Measurements from ENCODE around the gene UBA1. TPM values are rescaled to one million over a fixed set of nuclear protein-coding genes. Genes with fewer than 3 reads are reported as not detected.
A peak's percentile ranks its signal among the peaks of the same experiment; 100 is the strongest.

Gene UBA1
- total RNA-seq, 1 experiment from 2014 or later = 130 TPM

DNA sequence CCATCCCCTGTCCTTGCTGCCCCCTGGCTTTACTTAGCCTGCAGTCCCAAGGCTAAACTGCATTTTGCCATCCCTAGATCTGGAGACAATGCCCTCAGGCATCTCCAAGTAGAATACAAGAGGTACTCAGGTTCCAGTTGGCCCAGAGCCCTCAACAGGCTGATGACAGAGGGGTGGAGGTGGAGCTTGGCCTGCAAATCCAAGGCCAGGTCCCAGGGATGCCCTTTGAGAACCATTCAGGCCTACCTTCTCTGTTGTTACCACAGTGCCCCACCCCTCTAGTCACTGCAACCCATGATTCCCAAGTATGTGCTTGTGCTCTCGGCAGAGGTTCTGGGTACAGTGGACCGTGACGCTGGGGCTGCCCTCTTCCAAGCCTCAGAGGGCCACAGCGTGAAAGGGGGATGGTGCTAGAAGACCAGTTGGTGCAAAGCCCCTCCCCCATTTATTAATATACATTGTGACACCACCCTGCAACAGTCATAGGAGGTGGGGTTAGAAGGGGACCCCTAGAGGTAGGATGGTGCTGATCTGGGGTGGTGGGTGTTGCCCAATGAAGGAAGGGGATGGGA, 6.4 kb upstream of the UBA1 start:
- DNase-seq (ENCODE audit: low spot score) = no peak

- no peak for DNase-seq (ENCODE audit: low spot score)
Observed at GRCh38 chrX:47189906-47190305, 3.7 kb upstream of the UBA1 start.

DNA sequence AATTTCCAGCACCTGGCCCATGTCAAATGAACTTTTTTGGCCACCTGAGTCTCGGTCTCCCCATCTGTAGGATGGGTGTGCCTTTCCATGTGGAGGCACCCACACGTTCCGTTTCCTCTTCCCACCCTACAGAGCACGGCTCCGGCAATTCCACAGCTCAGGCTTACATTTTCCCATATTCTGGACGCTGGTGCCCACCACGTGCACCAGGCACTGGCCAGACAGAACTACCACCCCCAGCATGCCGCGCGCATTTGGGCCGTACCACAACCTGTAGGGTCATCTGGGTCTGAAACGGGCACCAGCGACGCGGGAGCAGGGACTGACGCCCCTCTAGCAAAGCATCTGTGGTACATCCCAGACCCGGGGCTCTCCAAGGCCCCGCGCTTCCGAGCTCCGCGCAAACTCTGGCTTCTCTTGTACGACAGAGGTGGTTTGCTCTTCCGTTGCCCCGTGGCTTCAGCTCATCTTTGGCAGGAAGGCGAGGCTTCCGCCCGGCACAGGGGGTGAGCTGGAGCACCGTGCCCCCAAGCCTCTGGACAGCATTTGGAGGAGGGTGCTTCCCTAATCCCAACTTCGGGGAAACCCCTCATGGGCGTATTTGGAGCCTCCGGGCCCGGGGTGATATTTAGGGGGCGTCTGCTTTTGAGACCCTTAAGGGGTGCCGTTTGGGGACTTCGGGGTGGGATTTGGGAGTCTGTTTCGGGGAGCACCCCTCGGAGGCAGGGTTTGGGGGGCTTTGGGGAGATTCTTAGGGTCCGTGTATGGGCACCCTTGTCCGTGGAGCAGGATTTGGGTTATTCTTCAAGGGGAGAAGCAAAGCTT, 3.0 kb upstream of the UBA1 start:
- DNase-seq (ENCODE audit: low spot score) = peak; percentile 89

DNA sequence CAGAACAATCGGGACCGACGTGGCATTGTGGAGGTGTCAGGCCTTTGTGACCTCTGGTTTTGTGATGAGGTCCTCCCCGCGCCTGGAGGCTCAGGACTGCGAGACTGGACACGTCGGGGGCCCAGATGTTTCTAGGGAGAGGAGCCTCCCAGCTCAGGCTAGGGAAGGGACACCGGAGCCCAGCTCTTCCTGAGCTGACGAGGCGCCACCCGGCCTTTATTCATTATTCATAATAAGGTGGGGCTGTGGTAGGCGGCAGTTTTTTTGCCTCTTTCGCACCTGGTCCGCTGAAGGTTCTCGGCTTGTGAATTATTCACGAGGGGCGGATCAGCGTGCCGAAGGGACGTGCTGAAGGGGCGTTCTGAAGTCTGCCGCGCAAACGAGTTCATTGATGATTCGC, 2.3 kb upstream of the UBA1 start:
- no peak for DNase-seq (ENCODE audit: low spot score)

DNA sequence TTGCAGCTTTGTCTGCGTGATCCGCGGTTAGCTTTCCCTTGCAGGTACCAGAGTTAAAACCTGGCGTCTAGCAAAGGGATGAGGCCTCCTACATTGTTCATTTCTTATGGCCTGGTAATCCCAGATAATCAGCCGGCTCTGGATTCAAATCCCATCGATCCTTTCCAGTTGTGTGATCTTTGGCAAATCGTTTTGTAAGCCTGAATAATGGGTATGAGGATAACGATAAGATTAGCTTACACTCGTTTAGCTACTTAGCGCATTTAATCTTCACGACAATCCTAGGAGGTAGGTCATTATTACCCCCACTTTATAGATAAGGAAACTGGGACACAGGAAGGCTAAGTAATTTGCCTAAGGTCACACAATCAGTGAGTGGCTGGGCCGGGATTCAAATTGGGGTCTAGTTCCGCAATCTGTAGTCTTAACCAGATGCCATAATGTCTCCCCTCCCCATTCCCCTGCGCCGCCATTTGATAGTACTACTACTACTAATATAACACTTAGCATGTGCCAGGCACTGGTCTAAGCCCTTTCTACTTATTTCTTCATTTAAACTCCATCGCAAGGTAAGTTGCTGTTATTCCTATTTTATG, 1.7 kb upstream of the UBA1 start:
- no peak for DNase-seq (ENCODE audit: low spot score)

DNA sequence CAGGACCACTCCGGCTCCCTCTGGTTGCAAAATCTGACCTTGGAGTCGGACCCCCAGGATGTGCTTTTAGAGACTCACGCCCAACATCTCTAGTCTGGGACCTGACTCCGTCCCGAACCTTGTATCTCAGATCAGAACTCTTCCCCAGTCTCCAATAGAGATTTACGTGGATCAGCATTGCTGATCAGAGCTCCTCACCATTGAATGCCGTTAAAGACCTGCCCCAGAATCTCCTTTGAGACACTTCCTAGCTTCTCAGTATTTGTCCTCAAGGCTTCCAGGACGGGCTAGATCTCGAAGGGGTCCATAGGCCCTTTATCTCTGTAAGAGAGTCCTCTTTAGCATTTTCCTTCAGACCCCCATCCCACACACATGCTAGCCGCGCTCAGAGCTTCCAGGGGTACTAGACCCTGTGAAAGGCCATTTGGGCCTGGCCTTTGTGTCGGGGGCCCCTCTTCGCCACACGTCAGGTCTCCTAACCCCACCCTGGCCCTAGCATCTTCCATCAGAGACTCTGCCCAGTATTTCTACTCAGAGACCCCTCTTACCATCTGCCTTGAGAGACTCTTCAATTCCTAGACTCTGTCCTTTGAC, 662 bp downstream of the UBA1 start:
- no peak for DNase-seq (ENCODE audit: low spot score)

- no peak for DNase-seq (ENCODE audit: low spot score)
Observed at GRCh38 chrX:47196098-47196497, 2.5 kb downstream of the UBA1 start.

GRCh38 chrX:47197526-47197925, 3.9 kb downstream of the UBA1 start:
- DNase-seq (ENCODE audit: low spot score) = no peak

GRCh38 chrX:47198026-47198686, 4.5 kb downstream of the UBA1 start:
- no peak for DNase-seq (ENCODE audit: low spot score)

- no peak for DNase-seq (ENCODE audit: low spot score)
Observed at GRCh38 chrX:47198687-47199080, 5.1 kb downstream of the UBA1 start.

- DNase-seq (ENCODE audit: low spot score) = no peak
Observed at GRCh38 chrX:47199286-47199685, 5.7 kb downstream of the UBA1 start.

DNA sequence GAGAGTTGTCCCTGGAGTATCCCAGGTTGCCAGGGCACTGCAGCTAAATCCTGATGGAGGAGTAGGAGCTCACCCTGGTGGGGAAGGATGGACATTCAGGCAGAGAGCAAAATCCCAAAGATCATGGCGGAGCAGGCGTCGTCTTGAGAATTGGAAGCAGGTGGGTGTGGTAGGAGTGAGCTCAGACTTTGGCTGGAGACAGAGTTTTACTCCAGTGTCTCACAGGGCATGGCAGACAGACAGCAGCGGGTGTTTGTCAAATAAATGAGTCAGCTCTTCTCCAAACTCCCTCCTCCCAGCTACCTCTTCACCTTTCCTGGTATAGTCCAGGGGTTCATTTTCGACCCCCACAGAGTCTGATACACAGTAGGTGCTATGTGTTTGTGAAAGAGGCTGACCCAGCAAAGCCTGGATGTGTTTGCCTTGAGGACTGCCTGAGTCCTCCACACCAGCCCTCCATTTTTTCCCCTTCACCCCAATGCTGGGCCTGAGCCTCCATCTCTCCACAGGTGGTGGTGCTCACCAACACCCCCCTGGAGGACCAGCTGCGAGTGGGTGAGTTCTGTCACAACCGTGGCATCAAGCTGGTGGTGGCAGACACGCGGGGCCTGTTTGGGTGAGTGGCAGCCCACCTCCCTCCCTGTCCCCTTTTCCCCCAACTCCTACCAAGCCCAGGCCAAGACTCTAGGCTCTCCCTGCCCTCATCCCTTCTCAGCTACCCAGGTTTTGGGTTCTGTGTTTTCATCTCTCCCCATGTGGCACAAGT, 6.9 kb downstream of the UBA1 start:
- DNase-seq (ENCODE audit: low spot score) = no peak

DNA sequence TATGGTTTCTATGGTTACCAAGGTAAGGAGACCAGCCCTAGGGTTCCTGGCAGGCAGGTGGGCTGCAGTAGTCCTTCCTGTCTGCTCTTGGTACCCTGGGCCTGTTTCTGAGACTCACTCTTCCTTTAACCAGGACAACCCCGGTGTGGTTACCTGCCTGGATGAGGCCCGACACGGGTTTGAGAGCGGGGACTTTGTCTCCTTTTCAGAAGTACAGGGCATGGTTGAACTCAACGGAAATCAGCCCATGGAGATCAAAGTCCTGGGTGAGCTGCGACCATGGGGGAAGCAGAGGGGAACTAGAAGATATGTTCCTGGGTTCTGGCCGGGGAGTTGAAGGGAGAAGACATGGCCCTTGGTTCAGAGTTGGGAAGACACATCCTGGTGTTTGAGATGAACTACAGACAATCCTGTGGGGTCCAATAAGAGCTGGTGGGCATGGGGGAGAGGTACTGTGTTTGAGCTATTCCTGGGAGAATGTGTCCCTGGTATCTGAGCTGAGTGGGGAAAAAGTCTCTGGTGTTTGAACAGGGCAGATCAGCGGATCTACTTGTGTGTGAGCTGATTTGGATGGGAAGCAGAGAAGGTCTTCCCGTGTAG, 7.8 kb downstream of the UBA1 start:
- DNase-seq (ENCODE audit: low spot score) = no peak

DNA sequence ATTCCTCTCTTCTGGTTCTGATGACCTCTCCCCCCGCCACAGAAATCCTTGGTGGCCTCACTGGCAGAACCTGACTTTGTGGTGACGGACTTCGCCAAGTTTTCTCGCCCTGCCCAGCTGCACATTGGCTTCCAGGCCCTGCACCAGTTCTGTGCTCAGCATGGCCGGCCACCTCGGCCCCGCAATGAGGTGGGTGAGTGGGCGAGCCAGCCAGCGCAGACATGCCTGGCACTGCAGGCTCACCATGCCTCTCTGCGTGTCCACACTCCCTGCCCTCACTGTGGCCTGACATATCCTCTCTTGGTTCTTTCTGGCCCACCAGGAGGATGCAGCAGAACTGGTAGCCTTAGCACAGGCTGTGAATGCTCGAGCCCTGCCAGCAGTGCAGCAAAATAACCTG, 8.7 kb downstream of the UBA1 start:
- DNase-seq (ENCODE audit: low spot score) = no peak

- no peak for DNase-seq (ENCODE audit: low spot score)
Observed at GRCh38 chrX:47202877-47203276, 9.2 kb downstream of the UBA1 start.

DNA sequence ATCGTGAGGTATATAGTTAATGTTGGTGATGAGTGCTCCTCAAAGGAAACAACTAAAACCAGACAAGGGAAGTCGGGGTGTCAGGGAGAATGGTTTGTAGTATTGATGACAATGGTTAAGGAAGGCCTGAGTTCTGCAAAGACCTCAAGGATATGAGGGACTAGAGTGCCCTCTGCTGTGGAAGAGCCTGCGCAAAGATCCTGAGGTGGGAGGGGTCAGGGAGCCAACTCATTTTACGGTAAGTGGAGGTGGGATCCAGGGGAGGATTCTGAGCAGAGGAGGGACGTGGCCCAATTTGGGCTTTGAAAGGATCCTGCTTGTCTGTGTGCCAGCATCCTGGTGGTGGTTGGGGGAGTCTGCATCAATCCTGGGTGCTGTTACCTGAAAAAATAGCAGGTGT, 11.3 kb downstream of the UBA1 start:
- DNase-seq (ENCODE audit: low spot score) = no peak

- DNase-seq (ENCODE audit: low spot score) = no peak
Observed at GRCh38 chrX:47206316-47206715, 12.7 kb downstream of the UBA1 start.

DNA sequence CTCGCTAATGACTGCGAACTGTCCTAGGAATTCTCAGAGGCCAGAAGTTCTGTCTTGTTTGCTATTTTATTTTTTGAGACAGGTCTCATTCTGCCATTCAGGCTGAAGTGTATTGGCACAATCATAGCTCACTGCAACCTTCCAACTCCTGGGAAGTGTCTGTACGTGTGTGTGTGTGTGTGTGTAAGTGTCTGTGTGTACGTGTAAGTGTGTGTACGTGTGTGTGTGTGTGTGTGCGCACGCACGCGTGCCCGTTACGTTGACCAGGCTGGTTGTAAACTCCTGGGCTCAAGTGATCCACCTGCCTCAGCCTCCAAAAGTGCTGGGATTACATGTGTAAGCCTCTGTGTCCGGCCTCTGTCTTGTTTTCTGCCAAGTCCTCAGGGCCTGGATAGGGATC, 14.5 kb downstream of the UBA1 start:
- DNase-seq (ENCODE audit: low spot score) = no peak

DNA sequence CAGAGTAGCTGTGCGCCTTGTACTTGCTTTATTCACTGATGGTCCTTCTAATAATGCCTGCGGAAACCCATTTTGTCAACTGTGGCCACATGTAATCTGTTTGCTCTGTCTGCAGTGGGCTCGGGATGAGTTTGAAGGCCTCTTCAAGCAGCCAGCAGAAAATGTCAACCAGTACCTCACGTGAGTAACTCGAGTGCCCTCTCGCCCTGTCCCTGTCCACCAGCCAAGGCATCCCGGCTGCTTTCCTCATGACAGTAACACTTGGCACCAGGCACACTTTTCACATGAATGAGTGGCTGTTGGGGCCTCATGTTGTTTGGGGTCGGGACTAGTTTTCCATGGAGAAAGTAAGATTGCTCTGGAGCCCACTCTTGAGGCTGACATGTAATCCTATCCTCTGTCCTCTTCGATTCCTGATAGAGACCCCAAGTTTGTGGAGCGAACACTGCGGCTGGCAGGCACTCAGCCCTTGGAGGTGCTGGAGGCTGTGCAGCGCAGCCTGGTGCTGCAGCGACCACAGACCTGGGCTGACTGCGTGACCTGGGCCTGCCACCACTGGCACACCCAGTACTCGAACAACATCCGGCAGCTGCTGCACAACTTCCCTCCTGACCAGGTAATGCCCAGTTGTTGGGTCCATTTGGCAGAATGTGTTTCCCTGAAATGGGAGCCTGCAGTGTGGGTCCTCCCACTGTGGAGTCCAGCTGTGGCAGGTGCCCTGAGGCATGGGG, 16.0 kb downstream of the UBA1 start:
- DNase-seq (ENCODE audit: low spot score) = no peak

GRCh38 chrX:47210661-47211425, 17.2 kb downstream of the UBA1 start:
- DNase-seq (ENCODE audit: low spot score) = no peak

Data from H4 (cell line).